ENCODE results near the gene ADM5. TPM values are rescaled to one million over a fixed set of nuclear protein-coding genes. Genes with fewer than 3 reads are reported as not detected.

ADM5 gene
- total RNA-seq, 1 donor, result under 0.01 TPM

DNA sequence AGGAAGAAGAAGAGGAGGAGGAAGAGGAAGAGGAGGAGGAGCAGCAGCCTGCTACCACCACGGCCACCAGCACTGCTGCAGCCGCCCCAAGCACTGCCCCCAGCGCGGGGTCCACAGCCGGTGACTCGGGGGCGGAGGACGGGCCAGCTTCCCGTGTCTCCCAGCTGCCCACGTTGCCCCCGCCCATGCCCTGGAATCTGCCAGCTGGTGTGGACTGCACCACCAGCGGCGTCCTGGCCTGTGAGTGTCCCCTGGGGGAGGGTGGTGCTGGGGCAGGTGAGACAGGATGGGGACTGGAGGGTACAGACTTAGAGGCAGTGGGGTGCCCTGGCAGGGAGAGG is 36.0 kb upstream of the ADM5 start:
- no peak overlapping the region for H3K4me3 ChIP-seq (ENCODE audit: low read depth, low read length)
- TF ChIP-seq, protein P1, sequence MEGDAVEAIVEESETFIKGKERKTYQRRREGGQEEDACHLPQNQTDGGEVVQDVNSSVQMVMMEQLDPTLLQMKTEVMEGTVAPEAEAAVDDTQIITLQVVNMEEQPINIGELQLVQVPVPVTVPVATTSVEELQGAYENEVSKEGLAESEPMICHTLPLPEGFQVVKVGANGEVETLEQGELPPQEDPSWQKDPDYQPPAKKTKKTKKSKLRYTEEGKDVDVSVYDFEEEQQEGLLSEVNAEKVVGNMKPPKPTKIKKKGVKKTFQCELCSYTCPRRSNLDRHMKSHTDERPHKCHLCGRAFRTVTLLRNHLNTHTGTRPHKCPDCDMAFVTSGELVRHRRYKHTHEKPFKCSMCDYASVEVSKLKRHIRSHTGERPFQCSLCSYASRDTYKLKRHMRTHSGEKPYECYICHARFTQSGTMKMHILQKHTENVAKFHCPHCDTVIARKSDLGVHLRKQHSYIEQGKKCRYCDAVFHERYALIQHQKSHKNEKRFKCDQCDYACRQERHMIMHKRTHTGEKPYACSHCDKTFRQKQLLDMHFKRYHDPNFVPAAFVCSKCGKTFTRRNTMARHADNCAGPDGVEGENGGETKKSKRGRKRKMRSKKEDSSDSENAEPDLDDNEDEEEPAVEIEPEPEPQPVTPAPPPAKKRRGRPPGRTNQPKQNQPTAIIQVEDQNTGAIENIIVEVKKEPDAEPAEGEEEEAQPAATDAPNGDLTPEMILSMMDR (IDR thresholded peaks at IDR 0.05; ENCODE audit: insufficient read depth, low read depth, low read length), result no peak
- no peak for DNase-seq (ENCODE audit: low read depth)

DNA sequence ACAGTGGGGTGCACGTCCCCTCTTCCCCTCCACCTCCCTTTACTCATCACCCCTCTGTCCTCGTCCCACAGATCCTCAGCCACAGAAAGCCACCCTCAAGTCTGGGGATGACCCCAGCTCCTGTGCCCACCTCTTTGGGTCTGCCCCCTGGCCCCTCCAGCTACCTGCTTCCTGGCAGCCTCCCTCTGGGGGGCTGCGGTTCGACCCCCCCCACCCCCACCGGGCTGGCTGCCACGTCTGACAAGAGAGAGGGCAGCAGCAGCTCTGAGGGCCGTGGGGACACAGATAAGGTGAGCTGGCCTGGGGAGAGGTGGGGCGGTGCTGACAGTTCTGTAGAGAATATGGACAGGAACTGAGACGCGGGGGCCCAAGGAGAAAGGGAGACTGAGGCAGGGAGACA is 34.8 kb upstream of the ADM5 start:
- no peak overlapping the region for H3K4me3 ChIP-seq (ENCODE audit: low read depth, low read length)
- TF ChIP-seq, protein P1 (IDR thresholded peaks at IDR 0.05; ENCODE audit: insufficient read depth, low read depth, low read length), result no peak
- DNase-seq (ENCODE audit: low read depth), result no peak

DNA sequence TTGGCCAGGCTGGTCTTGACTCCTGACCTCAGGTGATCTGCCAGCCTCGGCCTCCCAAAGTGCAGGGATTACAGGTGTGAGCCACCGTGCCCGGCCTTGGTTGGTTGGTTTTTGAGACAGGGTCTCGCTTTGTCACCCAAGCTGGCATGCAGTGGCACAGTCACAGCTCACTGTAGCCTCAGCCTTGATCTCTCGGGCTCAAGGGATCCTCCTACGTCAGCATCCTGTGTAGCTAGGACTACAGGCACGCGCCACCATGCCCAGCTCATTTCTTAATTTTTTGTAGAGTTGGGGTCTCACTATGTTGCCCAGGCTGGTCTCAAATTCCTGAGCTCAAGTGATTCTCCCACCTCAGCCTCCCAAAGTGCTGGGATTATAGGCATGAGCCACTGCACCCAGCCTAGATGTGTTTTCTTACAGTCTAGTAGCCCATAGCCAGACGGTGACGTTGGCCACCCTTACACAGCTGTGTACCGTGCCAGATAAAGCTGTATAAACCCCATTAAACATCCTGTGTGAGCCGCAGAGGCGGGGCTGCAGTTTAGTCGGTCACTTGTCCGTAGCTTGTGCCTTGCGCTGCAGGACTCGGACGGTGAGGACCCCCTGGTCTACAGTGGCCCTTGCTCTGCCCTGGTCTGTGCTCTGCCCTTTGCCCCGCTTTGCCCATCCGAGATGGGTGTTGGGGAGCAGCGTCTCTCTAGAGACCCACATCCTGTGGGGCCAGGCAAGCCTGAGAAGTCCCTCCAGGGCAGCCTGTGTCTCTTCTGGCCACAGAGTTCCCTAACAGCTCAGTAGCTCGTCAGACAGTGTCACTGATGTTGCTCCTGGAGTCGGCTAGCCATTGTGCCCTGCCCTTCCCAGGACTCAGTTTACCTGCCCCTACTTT is 33.6 kb upstream of the ADM5 start:
- TF ChIP-seq, protein P1 (IDR thresholded peaks at IDR 0.05; ENCODE audit: insufficient read depth, low read depth, low read length), result no peak
- DNase-seq (ENCODE audit: low read depth), result no peak
- H3K4me3 ChIP-seq (ENCODE audit: low read depth, low read length), result no peak overlapping the region

DNA sequence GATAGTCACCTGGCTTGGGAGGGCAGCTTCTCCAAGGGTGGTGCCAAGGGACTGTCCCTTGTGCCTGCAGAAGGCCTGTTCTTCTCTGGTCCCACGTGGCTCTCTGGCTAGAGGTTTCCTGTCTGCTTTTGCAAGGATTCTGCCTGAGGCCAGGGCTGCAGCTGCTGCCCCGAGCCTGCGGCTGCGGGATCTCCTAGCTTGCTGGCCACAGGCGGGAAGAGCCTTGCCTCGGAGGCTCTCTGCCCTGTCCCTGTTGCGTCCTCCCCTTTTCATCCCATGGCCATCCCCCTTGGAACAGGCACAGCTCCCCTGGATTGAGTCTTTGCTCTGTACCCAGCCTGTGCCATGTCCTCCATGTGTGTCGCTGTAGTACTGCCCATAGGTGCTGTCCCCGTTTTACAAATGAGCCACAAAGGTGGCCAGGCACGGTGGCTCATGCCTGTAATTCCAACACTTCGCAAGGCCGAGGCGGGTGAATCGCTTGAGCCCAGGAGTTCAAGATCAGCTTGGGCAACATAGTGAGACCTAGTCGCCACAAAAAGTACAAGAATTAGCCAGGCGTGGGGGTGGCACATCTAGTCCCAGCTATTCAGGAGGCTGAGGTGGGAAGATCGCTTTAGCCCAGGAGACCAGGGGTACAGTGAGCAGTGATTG is 32.8 kb upstream of the ADM5 start:
- TF ChIP-seq, protein P1 (IDR thresholded peaks at IDR 0.05; ENCODE audit: insufficient read depth, low read depth, low read length), result no peak
- no peak for DNase-seq (ENCODE audit: low read depth)
- no peak overlapping the region for H3K4me3 ChIP-seq (ENCODE audit: low read depth, low read length)

DNA sequence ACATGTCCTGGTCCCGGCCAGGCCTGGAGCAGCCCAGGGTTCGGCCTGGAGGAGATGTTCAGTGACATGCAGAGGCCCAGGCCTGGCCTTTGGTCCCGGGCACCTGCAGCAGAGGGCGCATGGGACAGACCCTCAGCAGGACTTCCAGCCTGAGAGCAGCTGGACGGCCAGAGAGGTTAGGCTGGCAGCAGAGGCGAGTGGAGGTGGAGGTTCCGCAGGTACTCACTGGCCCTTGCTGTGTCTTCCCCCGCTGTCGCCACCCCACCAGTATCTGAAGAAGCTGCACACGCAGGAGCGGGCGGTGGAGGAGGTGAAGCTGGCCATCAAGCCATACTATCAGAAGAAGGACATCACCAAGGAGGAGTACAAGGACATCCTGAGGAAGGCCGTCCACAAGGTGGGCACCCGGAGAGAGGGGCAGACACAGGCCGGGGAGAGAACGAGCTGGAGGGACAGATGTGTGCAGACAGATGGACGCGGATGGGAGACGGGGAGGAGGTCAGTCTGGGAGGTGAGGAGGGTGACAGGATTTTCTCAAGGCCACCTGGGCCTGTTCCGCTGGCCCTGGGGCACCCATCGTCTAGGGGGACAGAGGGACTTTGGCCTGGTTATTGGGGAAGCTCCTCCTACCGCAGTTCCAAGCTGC is 31.8 kb upstream of the ADM5 start:
- no peak overlapping the region for H3K4me3 ChIP-seq (ENCODE audit: low read depth, low read length)
- TF ChIP-seq, protein P1 (IDR thresholded peaks at IDR 0.05; ENCODE audit: insufficient read depth, low read depth, low read length), result no peak
- no peak for DNase-seq (ENCODE audit: low read depth)

DNA sequence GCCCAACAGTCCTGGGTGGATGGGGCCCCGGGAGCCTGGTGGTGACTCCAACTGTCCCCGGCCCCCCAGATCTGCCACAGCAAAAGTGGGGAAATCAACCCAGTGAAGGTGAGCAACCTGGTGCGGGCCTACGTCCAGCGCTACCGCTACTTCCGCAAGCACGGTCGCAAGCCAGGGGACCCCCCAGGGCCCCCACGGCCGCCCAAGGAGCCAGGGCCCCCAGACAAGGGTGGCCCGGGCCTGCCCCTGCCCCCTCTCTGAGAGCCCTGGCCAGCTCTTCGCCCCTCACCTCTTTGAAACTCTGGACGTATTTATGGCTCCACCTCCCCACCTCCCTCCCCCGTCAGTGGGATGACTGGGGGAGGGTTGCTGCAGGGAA is 31.3 kb upstream of the ADM5 start:
- no peak for DNase-seq (ENCODE audit: low read depth)
- no peak overlapping the region for H3K4me3 ChIP-seq (ENCODE audit: low read depth, low read length)
- TF ChIP-seq, protein P1 (IDR thresholded peaks at IDR 0.05; ENCODE audit: insufficient read depth, low read depth, low read length), result no peak

Measured in fibroblast of villous mesenchyme (primary cell).